Measurements from ENCODE around the gene MYCBP. TPM values are rescaled to one million over a fixed set of nuclear protein-coding genes. Genes with fewer than 3 reads are reported as not detected.

The MYCBP gene
- total RNA-seq, 4 donors from 2014 or later: 14.6 to 27.3 (median 16.6) TPM

- intact Hi-C loops (cut with DNase I; ENCODE audit: low total_unique reads): loop anchor here (10.0 kb wide), 1 partner anchor 780 kb away; no protein-coding TSS in a partner anchor
These were observed 58.6 kb downstream of the MYCBP start for GRCh38 chr1:38814444-38814983.

DNA sequence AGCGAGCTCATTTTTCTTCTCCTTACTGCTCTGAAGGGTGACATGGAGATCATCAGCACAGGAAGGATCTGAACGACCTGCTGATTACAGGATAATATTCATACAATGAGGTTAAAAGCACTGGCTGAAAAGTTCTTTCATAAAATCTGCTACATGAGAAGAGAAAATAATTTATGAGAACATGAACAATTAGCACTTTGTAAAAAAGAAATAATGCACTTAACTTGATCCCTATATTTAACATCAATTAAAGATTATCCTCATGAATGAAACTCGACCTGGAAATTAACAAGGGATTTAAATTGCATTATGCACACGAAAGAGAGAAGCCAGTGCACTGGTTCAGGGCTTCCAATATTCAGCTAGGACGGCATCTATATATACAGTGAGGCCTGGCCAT is 60.2 kb downstream of the MYCBP start:
- no peak overlapping the region for H3K4me3 ChIP-seq (ENCODE audit: low read depth, poor library complexity, severe bottlenecking)
- peak in 1 of 2 donors; percentile 2 for DNase-seq (ENCODE audit: low spot score in 2 of 2)
- 61 to 66% methylated on average over 5 of the region's 5 CpGs for WGBS, 2 donors
- no peak for TF ChIP-seq CTCF (IDR thresholded peaks at IDR 0.05)
- no peak for TF ChIP-seq POLR2A (IDR thresholded peaks at IDR 0.05)
- intact Hi-C loops (cut with DNase I; ENCODE audit: low total_unique reads): loop anchor here (10.0 kb wide), 1 partner anchor 778 kb away; no protein-coding TSS in a partner anchor

More at GRCh38 chr1:38814444-38814983, 58.6 kb downstream of the MYCBP start:
- no peak for TF ChIP-seq CTCF (IDR thresholded peaks at IDR 0.05)
- no peak for TF ChIP-seq POLR2A (IDR thresholded peaks at IDR 0.05)
- 51 to 59% methylated on average over 7 of the region's 7 CpGs for WGBS, 2 donors
- no peak overlapping the region for H3K4me3 ChIP-seq (ENCODE audit: low read depth, poor library complexity, severe bottlenecking)
- peak in 1 of 2 donors; percentile 28 for DNase-seq (ENCODE audit: low spot score in 2 of 2)

Other genes with a start within 250 kb of the MYCBP start
- 10 to 100 TPM; 19.5 to 27.7 (median 21.6) TPM for gene RRAGC, start 13.6 kb downstream of the MYCBP start, total RNA-seq
- gene GJA9, start 8.2 kb upstream of the MYCBP start, total RNA-seq: under 1 TPM in 3 of 4 donors, not detected in 1; 0.19 to 0.89 (median 0.22) TPM
- 10 to 100 TPM; 17.0 to 30.6 (median 22.2) TPM for gene RHBDL2, start 68.5 kb upstream of the MYCBP start, total RNA-seq
- gene AKIRIN1, start 117.9 kb upstream of the MYCBP start, total RNA-seq: 10 to 100 TPM; 22.3 to 36.8 (median 28.7) TPM
- gene NDUFS5, start 153.0 kb upstream of the MYCBP start, total RNA-seq: 100 to 1,000 TPM; 202 to 542 (median 255) TPM